GM12873 (cell line): ENCODE data around the gene FOXL2NB.
A peak's percentile ranks its signal among the peaks of the same experiment; 100 is the strongest.

Source experiments
- TF ChIP-seq, protein P1 (sequence below): IDR thresholded peaks from 2 replicates; pipeline ENCODE4 v1.5.1; 2012; ENCODE audit warnings: low read depth, mild to moderate bottlenecking, moderate library complexity, low read length, control low read depth; ENCODE audit not compliant: insufficient read depth; ENCODE audit errors: missing control alignments

Gene FOXL2NB

DNA sequence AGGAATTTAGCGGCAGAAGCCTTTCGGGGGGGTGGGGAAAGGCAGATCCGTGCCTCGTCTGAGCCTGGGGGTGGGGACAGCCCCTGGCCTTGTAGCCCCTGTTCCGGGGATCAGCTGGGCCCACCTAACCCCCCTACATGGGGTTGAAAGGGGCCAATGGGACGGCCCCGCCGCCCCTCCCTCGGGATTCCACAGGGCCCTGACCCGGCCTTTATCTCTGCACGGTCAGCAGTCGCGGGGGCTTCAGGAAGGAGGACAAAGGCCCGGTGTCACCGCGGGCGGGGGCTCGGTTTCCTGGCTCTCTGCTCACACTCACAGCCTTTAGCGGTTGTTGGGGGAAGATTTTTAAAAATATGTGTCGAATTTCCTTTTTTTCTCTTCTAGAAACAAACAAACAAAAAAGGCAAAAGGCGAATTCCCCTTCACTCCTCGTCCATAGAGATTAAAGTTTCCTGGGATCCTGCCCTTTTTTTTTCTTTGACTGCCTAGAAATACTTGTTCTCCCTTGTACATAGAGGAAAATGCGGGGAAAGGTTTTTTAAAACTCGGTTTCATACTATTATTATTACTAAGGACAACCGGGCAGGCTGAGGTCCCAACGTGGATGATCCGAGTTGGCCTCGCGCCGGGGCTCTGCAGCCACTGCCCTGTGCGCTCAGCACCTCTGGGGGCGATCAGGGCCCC lies 8.0 kb upstream of the FOXL2NB start:
- TF ChIP-seq, protein P1, sequence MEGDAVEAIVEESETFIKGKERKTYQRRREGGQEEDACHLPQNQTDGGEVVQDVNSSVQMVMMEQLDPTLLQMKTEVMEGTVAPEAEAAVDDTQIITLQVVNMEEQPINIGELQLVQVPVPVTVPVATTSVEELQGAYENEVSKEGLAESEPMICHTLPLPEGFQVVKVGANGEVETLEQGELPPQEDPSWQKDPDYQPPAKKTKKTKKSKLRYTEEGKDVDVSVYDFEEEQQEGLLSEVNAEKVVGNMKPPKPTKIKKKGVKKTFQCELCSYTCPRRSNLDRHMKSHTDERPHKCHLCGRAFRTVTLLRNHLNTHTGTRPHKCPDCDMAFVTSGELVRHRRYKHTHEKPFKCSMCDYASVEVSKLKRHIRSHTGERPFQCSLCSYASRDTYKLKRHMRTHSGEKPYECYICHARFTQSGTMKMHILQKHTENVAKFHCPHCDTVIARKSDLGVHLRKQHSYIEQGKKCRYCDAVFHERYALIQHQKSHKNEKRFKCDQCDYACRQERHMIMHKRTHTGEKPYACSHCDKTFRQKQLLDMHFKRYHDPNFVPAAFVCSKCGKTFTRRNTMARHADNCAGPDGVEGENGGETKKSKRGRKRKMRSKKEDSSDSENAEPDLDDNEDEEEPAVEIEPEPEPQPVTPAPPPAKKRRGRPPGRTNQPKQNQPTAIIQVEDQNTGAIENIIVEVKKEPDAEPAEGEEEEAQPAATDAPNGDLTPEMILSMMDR = no peak

DNA sequence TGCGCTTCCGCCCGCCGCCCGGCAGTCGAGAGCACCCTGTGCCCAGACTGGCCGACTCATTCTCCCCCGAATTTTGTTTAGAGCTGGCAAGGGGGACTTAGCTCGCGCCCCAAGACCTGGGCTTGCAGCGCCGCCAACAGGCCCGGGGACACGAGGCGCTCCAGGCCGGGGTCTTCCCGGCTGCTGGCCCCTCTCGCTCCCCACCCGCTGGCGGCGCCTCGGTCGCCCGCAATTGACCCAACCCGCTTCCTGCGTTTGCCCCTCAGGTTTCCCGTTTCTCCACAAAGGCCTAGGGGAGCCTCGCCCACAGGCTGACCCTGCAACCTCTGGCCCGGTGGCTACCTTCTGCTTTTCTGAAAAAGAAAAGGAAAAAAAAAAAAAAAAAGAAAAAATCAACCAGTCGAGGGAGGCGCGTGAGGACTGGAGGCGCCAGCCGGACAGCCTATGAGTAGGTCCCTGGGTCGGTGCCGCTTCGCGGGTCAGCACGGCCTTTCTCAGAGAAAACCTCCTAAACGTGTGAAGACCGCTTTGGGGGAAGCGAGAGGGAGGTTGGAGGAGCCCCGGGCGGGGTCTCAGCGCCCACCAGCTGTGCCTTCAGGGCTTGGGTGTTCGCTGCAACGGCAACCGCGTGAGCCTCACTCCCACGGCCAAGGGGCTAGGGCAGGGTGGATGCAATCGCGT lies 7.3 kb upstream of the FOXL2NB start:
- TF ChIP-seq, protein P1 = no peak

DNA sequence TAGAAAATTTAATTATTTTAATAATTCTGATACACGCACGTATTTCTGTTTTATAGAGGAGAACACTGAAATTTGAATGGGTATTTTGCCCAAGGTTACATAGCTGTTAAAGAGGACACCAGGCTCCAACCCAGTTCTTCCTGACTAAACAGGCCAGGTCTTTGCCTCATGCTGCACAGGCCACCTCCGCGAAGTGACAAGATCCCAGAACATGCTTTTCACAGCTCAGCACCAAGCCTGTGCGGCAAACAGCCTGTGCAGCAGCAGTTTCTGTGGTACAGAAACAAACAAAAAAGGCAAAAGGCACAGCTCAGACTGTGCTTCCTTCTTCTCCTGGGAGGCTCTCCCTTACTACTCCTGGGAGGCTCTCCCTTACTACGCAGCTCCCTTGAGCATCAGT lies 6.6 kb upstream of the FOXL2NB start:
- TF ChIP-seq, protein P1 = no peak

DNA sequence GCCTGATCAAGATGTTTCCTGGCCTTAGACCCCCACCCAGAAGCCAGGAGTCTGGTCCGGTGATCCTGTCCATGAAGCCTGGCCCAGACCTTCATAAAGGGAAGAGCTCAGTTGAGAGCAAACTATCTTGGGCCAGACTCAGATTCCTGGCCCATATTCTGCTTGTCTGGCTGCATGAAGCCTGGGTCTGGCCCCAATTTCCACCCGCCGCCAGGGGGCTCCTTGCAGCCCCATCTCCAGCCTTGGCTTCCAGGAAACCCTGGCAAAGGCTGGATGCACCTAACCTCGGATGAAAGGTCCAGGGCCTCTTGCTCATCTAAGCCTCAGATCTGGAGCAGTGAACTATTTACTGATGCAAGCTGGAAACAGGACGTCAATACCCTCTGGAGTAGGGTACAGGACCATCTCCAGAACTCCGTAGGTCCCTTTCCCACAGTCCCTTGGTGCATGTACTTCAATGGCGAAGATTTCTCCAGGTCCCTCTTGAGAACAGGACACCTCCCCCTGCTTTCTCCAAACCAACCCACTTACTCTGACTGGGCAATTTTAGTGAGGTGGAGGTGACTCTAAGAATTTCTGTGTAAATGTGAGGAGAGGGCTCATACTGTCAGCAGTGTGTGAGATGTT lies 5.6 kb upstream of the FOXL2NB start:
- TF ChIP-seq, protein P1 = peak; percentile 71

DNA sequence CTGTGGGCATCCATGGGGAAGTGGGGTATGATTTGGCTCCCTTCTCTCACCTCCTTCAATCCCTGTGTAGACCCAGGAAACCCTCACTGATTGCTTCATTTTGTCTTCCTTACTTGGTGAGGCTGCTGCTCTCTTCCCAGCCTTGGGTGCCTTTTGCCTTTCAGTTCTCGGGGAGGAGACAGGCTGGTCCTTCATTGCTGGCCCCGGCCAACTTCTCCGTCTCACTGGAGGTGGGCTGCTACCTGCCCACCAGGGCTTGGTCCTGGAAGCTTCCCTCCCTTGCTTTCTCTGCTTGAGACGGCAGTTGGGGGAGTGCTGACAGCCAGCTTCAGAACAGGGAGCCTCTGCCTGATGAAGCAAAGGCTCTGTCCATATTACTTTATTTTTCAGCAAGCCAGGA lies 4.7 kb upstream of the FOXL2NB start:
- TF ChIP-seq, protein P1 = no peak

DNA sequence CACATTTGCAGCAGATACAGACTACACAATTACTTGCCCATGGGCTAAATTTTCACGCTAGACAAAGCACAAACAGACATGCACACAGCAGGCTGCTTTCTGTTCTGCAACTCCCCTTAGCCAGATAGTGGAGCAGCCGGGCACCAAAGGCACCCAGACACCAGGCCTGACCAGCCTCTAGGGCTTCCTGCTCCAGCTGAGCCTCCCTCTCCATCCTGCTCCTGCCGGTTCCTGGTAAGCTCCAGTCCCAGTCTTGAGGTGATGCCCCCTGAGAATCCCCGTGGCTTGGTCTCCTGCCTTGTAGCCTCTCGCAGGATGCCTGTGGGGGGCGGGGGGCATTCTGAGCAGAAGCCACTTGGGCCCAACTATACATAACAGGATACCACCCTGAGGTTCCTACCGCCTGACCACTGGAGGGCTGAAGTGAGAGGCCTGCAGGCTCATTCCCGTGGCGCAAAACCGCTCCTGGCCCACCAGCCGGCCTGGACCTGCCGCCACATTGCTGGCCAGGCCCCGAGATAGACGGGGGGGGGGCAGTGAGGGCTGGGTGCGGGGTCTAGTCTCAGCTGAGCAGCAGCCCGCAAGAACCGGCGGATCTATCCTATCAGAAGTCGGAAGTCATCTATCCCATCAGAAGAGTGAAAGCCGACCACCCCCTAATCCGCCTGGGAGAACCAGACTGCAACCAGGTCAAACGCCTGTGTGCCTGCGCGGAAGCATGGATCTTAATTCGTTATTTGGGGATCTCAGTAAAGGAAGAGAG lies 4.0 kb upstream of the FOXL2NB start:
- TF ChIP-seq, protein P1 = no peak
